Posterior vena cava (tissue), 2 donors: ENCODE measurements around the gene TAS2R38. TPM values are rescaled to one million over a fixed set of nuclear protein-coding genes. Genes with fewer than 3 reads are reported as not detected.
"Not testable (repeated sequence)": the region's sequence is repeated elsewhere in the genome, so short reads cannot be mapped to it uniquely, and the experiment has no call there.

ENCODE experiments used
- DNase-seq: peaks from one replicate; pipeline ENCODE4 v3.0.0-alpha.2; 2020; ENCODE audit warnings: low spot score
- intact Hi-C, 2 donors: fragments of 100-400 bp; cut with DNase I; formaldehyde crosslinking; loops; one replicate each; pipeline versions ENCODE4 v1.14.1 to v1.14.2; 2022 to 2023
- long read RNA-seq, 2 donors: library from polyadenylated mRNA; unstranded; transcript quantifications; one replicate each; pipeline ENCODE4 v2.0.0, GENCODE V29; 2020 to 2021
- total RNA-seq, 2 donors: library from RNA; stranded (reverse); fragmentation: NEBNext Ultra II Directional; extraction: Animal tissue kit (Norgen Biotek cat#: 25700); gene quantifications; one replicate each; pipeline ENCODE4 v1.2.1, GENCODE V29; 2021
- donor health status: DM: yes; HTN: yes; CAD: no.
- donor health status: DM: yes; HTN: yes; CAD: no.

TAS2R38 gene
- total RNA-seq = not detected
- long read RNA-seq, donor 1 = 0 reads
- long read RNA-seq, donor 2 = 0 reads

DNA sequence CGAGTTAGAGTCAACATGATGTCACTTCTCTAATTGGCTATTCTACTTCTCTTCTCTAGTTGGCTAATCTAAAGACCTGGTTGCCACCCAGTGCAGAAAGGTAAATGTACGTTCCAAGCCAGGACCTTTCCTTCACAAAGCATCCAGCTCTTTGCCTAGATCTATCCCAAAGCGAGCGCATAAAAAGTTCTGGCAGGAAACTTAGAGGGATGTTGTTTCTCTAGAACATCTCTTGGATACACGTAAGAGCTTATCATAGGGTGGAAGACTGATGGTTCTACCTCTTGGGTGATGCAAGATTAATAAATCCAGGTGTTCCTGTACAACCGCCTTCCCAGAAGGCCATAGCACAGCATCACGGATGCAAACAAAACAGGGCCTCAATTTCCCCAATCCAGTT, at the start of gene TAS2R38:
Gene TAS2R38 (minus strand): TSS at position 101 of the 400 bp plus-strand sequence. CDS start 84 bp downstream, at position 17.
- intact Hi-C loops = no loop called here
- DNase-seq = no peak

DNA sequence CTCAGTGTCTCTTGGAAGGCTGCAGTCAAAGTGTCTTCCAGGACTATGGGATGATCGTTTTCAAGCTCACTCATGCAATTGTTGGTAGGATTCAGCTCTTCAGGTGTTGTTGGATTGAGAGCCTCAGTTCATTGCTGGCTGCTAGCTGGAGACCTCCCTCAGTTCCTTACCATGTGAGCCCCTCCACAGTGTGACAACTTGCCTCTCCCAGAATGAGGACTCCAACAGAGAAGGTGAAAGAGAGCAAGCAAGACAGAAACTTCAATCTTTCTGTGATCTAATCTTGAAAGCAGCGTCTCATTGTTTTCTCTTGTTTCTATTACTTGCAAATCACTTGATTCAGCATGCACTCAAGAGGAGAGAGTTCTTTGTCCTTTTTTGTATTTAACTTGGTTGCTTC, 44.6 kb upstream of the TAS2R38 start:
- DNase-seq = no peak

DNA sequence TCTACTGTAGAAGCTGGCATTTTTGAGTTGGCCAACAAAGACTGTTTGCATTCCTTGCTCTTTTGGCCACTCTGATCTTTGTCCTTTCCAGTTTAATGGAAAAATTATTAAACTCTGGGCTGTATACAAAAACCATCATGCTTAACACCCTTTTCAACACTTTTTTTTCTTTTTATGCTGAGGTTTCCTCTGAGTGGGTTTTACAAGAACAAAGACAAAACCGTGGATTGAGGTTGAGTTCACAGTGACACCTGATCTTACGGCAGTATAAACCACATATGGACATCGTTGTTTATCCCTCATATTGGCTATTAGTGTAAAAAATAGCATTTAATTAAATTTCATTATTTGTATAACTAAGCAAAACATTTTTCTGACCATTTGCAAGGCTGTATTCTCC, 43.9 kb upstream of the TAS2R38 start:
- DNase-seq = no peak
- intact Hi-C loops = no loop called here

More for the DNA sequence above, 44.6 kb upstream of the TAS2R38 start:
- intact Hi-C loops = no loop called here

DNA sequence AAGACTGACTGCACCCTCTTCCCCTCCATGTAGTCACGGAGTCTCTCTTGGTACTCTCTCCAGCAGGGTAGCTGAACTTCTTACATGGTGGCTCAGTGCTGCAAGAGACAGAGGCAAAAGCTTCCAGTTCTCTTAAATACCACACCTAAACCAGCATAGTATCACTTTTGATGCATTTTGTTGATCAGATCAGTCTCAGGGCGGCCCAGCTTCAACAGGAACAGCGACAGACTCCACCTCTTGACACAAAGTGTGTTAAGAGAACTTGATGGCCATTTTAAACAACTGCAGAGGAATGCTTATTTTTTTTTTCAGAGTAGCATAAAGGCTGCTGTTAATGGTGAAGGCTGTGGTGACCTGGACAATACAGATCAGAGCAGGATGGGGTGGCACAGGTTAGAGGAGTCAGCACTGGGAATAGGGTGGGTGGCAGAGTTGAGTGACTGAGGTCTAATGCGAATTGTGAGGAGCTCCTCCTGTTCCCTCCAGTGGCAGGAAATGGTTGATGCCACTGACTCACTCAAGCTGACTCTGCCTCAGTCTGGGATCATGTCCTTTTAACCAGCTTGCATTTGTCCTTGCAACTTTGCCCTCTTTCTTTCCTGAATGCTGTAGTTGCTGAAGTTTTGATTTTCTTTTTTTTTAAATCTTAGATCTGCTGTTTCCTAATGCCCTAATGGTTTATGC, 39.4 kb upstream of the TAS2R38 start:
- no peak for DNase-seq
- intact Hi-C loops = no loop called here

DNA sequence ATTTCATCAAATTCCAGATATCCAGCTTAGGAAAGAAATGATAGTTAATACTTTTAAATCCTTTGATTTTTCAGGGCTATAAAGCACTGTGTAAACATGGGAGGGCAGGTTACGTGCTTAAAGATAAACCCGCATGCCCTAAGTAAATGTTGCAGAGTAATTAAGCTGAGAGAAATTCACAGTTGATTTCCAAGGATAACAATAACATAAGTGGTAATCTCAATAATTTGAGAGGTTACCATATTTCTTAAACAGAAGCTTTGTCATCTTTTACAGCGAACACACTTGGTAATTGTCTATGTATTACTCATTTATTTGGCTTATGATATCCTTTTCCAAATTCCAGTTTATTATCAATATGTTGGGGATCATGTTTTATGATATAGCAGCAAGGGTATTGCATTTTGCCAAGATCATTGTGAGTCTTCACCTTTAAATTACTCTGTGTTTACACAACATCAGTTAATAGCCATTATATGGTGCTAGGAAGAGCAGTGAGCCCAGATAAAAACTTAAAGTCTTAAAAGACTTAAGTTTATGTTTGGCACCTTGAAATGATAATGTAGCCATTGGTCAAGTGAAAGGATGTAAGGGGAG, 37.5 kb upstream of the TAS2R38 start:
- intact Hi-C loops = no loop called here
- DNase-seq = no peak

DNA sequence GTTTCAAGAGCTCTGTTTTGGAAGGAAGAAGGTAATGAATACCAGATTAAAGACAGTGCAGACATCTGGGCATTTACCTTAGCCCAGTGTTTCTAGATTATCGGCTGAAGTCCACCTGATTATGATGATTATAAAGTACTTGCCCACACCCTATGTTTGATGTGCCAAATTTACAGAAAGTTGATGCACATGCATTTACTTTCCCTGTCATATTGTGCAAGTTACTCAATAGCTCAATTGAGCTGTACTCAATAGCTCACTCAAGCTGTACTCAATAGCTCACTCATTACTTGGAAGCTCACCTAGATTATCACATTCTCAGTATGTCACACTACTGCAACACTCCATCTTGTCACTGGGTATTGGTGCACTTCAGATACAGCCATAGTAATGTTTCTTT, 35.6 kb upstream of the TAS2R38 start:
- DNase-seq = no peak
- intact Hi-C loops = no loop called here

DNA sequence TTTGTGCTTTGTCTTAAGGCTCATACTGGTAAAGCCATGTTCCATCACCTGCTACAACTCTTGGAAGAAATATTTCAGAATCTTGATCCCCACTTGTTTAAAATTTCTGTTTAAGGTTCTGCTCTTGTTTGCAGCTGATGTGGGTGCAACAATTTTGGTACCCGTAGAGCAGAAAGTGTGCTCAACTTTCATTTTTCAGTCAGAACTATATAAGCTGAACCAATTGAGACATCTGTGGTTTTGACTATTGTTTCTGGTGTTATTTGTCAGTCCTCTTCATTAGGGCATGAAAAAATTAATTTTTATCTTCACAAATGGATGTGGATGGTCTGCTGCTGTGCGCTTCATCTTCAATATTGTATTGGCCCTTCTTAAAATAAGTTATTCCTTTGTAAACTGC, 33.0 kb upstream of the TAS2R38 start:
- intact Hi-C loops = no loop called here
- DNase-seq = no peak

DNA sequence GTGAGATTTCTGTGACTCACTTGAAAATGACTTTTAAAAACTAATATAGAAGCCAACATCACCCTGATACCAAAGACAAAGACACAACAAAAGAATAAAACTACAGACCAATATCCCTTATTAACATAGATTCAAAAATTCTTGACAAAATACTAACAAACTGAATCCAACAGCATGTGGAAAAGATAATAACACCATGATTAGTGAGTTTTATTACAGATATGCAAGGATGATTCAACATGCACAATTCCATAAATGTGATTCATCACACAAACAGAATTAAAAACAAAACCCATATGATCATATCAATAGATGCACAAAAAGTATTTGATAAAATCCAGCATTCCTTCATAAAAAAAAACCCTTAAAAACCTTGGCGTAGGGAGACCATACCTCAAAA, 28.6 kb upstream of the TAS2R38 start:
- intact Hi-C loops = no loop called here
- DNase-seq = no peak

DNA sequence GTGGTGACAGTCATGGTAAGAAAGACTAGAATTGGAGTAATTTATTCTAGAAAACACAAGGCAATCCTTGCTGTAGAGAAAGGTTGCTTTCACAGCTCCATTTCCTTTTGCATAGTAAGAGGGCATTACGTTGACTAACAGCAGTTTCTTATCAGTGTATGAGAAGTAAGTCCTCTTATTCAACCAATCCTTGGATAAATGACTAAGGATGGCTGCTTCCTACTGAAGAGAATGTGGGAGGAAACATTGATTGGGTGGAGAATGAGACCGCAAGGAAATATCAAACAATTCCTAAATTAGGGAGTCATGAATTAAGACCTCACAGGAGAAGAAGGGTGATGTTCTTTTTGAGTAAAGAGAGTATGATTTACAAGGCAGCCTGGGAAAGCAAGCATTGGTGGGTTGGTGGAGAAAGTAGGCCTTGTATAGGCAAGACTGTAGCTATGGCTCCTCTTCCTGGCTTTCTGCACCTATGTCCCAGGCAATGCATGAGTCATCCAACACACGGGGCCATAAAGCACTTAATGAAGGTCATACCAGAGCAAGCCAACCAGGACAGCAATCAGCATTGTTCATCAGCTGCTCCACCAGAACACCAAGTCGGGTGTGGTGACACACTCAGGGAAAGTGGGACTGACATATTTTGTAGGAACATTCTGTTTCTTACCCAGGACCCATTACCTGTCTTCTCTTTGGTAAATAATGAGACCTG, 27.7 kb upstream of the TAS2R38 start:
- intact Hi-C loops = no loop called here
- no peak for DNase-seq

DNA sequence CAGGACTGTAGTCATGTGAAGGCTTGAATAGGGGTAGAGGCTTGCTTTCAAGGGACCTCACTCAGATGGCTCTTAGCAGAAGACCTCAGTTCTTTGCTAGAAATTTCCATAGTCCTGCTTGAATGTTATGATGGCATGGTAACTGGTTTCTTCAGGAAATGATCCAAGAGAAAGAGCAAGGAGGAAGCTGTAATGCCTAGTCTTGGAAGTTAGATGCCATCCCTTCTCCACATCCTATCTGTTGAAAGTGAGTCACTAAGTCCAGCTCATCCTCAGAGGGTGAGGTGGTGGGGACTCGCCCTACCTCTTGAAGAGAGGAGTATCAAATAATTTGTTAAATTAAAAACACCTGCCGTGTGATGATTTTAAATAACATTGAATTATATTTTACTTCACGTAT, 26.7 kb upstream of the TAS2R38 start:
- DNase-seq = no peak
- intact Hi-C loops = no loop called here

DNA sequence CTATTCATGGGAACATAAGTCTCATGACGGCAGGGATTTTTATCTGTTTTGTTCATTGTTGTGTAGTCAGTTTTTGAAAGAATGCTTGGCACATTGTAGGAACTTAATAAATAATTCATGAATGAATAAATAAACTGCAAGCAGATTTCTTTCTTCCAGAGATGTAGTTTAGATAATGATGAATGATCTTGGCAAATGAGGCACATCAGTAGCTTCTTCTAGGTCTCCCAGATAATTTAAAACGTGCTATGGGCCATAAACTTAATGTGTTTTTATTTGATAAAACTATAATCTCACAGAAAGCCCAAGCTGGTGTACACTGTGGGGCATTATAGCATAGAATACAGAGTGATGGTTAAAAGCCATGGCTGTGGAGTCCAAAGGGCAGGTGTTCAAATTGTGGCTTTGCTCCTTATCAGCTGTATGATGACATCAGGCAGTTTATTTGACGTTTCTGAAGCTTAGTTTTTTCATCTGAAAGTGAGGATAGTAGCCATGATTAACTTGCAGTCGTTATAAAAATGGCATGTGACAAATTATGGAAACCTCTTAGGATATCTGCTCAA, 25.6 kb upstream of the TAS2R38 start:
- DNase-seq = no peak
- intact Hi-C loops = no loop called here

DNA sequence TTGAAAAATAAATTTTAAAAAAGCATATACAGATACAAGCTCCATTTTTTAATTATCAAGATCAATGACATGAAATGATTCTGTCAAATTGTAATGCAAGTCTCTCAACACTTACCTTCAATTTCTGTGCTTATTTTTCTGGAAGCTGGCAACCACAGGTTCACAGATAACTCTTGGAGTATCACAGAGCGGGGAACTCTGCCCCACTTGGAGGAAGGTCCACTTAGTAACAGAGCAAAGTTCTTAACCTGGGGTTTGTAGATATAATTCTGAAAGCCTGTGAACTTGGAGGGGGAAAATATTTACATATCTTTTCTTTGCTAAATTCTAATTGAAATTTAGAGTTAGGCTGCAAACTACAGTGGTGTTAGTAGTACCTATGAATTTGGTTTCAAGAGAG, 19.8 kb upstream of the TAS2R38 start:
- intact Hi-C loops = no loop called here
- DNase-seq = no peak

DNA sequence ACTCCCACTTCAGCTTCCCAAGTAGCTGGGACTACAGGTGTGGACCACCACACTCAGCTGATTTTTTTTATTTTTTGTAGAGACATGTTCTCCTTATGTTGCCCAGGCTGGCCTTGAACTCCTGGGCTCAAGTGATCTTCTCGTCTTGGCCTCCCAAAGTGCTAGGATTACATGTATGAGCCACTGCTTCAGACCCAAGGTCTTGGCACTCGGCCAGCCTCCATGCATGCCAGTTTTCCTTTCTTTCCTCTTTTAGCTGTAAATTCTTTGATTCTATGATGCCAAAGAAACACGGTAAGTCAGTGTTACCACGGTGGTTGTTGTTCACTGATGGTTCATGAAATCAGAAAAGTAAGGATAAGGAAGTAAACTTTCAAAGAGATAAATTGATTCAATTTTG, 19.1 kb upstream of the TAS2R38 start:
- no peak for DNase-seq
- intact Hi-C loops = no loop called here

DNA sequence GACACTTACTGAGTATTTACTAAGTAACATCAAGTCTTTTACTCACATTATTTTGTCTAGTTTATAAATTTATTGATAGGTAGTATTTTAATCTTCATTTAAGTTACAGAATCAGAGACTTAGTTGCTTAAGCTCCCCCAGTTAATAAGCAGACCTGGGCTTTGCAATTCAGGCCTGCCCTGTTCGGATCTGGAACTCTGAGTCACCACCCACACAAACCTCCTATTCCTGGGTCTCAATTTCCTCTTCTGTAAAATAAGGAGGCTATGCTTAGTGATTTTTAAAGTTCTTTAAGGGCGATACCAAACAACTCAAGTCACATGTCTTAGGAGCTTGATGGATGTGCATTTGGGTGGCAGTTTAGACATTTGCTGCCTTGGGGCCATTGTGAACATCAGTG, 18.6 kb upstream of the TAS2R38 start:
- intact Hi-C loops = no loop called here
- DNase-seq = no peak

DNA sequence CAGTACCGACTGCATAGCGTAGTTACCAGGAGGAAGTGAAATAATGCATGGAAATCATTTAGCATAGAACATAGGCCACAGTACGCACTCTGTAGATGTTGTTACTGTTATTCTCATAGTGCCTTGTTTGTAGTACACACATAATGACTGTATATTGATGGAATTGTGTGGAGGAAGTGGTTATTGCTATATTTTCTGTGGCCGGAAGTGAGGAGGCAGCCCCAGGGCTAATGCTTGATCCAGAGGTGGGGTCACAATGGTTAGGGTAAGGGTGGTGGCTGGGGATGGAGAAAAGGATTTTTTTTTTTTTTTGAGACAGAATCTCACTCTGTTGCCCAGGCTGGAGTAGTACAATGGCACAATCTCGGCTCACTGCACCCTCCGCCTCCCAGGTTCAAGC, 17.6 kb upstream of the TAS2R38 start:
- intact Hi-C loops = no loop called here
- no peak for DNase-seq

DNA sequence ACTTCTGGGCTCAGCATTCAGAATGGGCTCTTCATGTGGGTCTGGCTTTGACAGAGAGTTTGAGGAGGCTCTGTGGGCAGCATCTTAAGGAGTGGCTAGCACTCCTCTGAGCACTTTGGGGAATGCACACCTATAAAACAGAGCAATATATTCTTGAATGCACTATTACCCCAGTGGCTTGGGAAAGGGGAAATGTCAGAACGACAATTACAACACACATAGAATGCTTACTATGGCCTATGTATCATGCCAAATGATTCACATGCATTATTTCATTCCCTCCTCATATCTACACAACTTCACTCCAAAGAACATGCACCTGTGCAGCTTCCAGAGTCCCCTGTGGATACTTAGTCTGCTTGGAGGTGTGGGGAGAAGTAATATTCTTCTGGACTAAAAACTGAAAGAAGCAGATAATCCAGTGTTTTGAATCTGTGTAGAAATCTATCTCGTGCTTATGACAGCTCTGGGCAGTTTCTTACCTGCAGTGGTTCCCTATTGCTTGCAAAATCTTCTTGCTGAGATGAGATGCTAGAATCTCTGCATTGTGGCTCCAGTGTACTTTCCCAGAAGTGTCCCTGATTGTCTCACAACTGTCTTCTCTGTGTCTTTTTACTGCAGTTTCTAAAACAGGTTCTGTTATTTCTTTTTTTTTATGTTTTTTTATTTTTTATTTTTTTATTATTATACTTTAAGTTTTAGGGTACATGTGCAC, 16.6 kb upstream of the TAS2R38 start:
- no peak for DNase-seq
- intact Hi-C loops = no loop called here

DNA sequence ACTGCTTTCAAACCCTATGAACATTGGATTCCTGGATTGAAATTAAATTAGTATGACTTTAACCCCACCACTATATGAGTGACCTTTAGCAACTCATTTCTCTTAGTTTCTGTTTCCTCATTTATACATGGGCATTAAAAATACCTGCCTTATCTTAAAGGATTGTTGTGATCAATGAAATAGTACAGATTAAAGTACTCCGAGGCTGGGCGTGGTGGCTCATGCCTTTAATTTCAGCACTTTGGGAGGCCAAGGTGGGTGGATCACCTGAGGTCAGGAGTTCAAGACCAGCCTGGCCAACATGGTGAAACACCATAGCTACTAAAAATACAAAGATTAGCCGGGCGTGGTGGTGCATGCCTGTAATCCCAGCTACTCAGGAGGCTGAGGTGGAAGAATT, 14.2 kb upstream of the TAS2R38 start:
- DNase-seq, intact Hi-C loops: not testable (repeated sequence)

DNA sequence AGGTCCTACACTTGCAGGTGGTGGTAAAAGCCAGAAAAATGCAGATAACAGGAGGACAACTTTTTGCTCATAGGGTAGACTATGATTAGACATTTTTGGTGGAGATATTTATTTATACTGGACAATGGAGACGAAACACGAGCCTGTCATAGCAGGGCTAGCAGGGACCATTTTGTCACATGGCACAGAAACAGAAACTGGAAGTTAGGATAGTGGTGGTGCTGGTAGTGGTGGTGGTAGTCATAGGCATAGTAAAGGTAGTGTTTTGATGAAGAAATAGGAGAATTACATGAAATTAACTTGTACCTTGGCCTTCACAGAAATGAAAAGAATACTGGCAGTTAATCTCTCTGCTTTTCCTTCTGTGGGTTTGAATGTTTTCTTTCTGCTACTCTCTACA, 13.3 kb upstream of the TAS2R38 start:
- intact Hi-C loops = no loop called here
- no peak for DNase-seq

DNA sequence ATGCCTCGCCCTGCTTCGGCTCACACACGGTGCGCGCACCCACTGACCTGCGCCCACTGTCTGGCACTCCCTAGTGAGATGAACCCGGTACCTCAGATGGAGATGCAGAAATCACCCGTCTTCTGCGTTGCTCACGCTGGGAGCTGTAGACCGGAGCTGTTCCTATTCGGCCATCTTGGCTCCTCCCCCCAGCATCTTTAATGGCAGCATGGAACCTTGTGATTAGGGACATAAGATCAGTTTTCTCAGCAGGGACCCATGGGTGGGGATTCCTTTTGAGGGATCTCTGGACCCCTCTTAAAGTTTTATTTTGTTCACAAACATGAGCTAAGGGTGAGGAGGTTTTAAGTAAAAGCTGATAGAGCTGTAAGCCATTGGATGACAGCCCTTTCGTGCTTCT, 12.4 kb upstream of the TAS2R38 start:
- intact Hi-C loops = not testable (repeated sequence)

DNA sequence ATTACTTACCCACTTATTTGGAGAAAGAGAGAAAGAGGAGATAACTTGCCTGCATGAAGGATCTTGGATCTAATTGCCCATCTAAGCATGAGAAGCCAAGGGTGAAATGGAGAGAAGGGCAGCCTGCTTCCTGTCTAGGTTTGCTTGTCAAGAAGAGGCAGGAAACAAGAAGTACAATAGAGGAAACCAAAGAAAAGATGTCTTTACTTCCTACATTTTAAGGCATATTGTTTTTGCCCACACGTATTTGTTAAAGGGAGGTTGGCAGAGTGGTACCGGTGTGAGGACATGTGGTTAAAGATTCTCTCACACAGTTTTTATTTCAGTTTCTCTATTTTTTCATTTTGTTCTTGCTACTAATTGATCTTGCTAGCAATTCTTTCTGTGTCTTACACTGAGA, 6.0 kb upstream of the TAS2R38 start:
- no peak for DNase-seq
- intact Hi-C loops = no loop called here

More for the DNA sequence above, 12.4 kb upstream of the TAS2R38 start:
- not testable (repeated sequence) for DNase-seq
